Neural cell (in vitro differentiated cells): Measurements from ENCODE around the gene CLEC16A. TPM values are rescaled to one million over a fixed set of nuclear protein-coding genes. Genes with fewer than 3 reads are reported as not detected.

Experiments
- H2AFZ ChIP-seq: fragments of 200-600, 300-800 bp; sonication (generic), shearing (Covaris generic); 2 replicates; pipeline ENCODE4 v1.6.0; 2014; ENCODE audit warnings: low read depth, mild to moderate bottlenecking, antibody characterized with exemption, low read length, moderate library complexity
- H3F3A ChIP-seq: fragments of 200-600 bp; shearing (Covaris generic); 2 replicates; pipeline ENCODE4 v1.6.1; 2016; ENCODE audit warnings: mild to moderate bottlenecking, moderate library complexity, mixed read lengths, antibody characterized with exemption, low read length; ENCODE audit not compliant: insufficient read depth, poor library complexity, severe bottlenecking
- H3K27ac ChIP-seq: fragments of 200-600, 300-800 bp; sonication (generic), shearing (Covaris generic); 2 replicates; pipeline ENCODE4 v1.5.1; 2014; ENCODE audit warnings: mild to moderate bottlenecking, low read length, moderate library complexity
- H3K27me3 ChIP-seq: fragments of 300-800, 200-600 bp; sonication (generic), shearing (Covaris generic); 2 replicates; pipeline ENCODE4 v1.6.0; 2014; ENCODE audit warnings: mild to moderate bottlenecking, low read depth, low read length, moderate library complexity; ENCODE audit not compliant: insufficient read depth
- H3K36me3 ChIP-seq: fragments of 300-800, 200-600 bp; sonication (generic), shearing (Covaris generic); 2 replicates; pipeline ENCODE4 v1.5.1; 2014; ENCODE audit warnings: mild to moderate bottlenecking, antibody characterized with exemption, low read length, moderate library complexity; ENCODE audit not compliant: insufficient read depth
- H3K4me2 ChIP-seq: fragments of 300-800, 200-600 bp; sonication (generic), shearing (Covaris generic); 2 replicates; pipeline ENCODE4 v1.6.0; 2014; ENCODE audit warnings: mild to moderate bottlenecking, low read length
- H3K4me3 ChIP-seq: fragments of 300-800, 200-600 bp; sonication (generic), shearing (Covaris generic); 2 replicates; pipeline ENCODE4 v1.5.1; 2014; ENCODE audit warnings: mild to moderate bottlenecking, low read length, moderate library complexity
- H3K79me2 ChIP-seq: fragments of 200-600 bp; shearing (Covaris generic); replicated peaks from 2 replicates; pipeline ENCODE4 v1.6.0; 2014; ENCODE audit warnings: mild to moderate bottlenecking, low read length, moderate library complexity; ENCODE audit not compliant: insufficient read depth
- H3K9ac ChIP-seq: fragments of 300-800, 200-600 bp; sonication (generic), shearing (Covaris generic); 2 replicates; pipeline ENCODE4 v1.6.1; 2016; ENCODE audit warnings: mild to moderate bottlenecking, low read length, mixed read lengths
- H3K9me2 ChIP-seq: fragments of 200-600 bp; shearing (Covaris generic); 2 replicates; pipeline ENCODE4 v1.6.1; 2016; ENCODE audit warnings: mild to moderate bottlenecking, low read length, mixed read lengths; ENCODE audit not compliant: insufficient read depth
- H3K9me3 ChIP-seq: fragments of 200-600, 300-800 bp; sonication (generic), shearing (Covaris generic); 2 replicates; pipeline ENCODE4 v1.6.1; 2016; ENCODE audit warnings: mild to moderate bottlenecking, mixed run types, low read length, moderate library complexity, mixed read lengths
- H4K20me1 ChIP-seq: fragments of 200-600 bp; shearing (Covaris generic); 2 replicates; pipeline ENCODE4 v1.6.1; 2016; ENCODE audit warnings: mild to moderate bottlenecking, mixed run types; ENCODE audit not compliant: insufficient read depth
- CTCF ChIP-seq: fragments of 450-650 bp; IDR thresholded peaks from 2 replicates; pipeline ENCODE4 v1.5.1; 2014; ENCODE audit warnings: antibody characterized with exemption, mild to moderate bottlenecking, moderate library complexity; ENCODE audit not compliant: poor library complexity, severe bottlenecking
- EP300 ChIP-seq: fragments of 450-650 bp; conservative IDR thresholded peaks from 2 replicates; pipeline ENCODE4 v1.6.1; 2014; ENCODE audit warnings: antibody characterized with exemption, mild to moderate bottlenecking, moderate library complexity; ENCODE audit not compliant: poor library complexity, severe bottlenecking
- EZH2 ChIP-seq: fragments of 200-600, 300-800 bp; shearing (Covaris generic), sonication (generic); IDR thresholded peaks from 2 replicates; pipeline ENCODE4 v1.6.1; 2014; ENCODE audit warnings: antibody characterized with exemption, low read length, borderline replicate concordance, mild to moderate bottlenecking; ENCODE audit not compliant: insufficient read depth, poor library complexity, severe bottlenecking
- MXI1 ChIP-seq: fragments of 450-650 bp; conservative IDR thresholded peaks from 2 replicates; pipeline ENCODE4 v1.6.1; 2014; ENCODE audit warnings: antibody characterized with exemption, mild to moderate bottlenecking; ENCODE audit not compliant: poor library complexity, severe bottlenecking
- POLR2AphosphoS5 ChIP-seq: IDR thresholded peaks from 2 replicates; pipeline ENCODE4 v1.6.1; 2012
- RAD21 ChIP-seq: fragments of 450-650 bp; conservative IDR thresholded peaks from 2 replicates; pipeline ENCODE4 v1.6.1; 2014; ENCODE audit warnings: antibody characterized with exemption, mild to moderate bottlenecking, moderate library complexity
- REST ChIP-seq: IDR thresholded peaks from 2 replicates; pipeline ENCODE4 v1.6.1; 2012; ENCODE audit warnings: borderline replicate concordance
- SMC3 ChIP-seq: fragments of 450-650 bp; conservative IDR thresholded peaks from 2 replicates; pipeline ENCODE4 v1.6.1; 2014; ENCODE audit warnings: antibody characterized with exemption, mild to moderate bottlenecking, moderate library complexity; ENCODE audit not compliant: poor library complexity
- TAF1 ChIP-seq: IDR thresholded peaks from 2 replicates; pipeline ENCODE4 v1.6.1; 2012; ENCODE audit warnings: low read depth
- polyA plus RNA-seq: library from polyadenylated mRNA; depleted of rRNA; stranded (reverse); fragments of >200 nt; gene quantifications from 2 replicates; pipeline ENCODE4 v1.2.3, GENCODE V29; 2014

The CLEC16A gene
- polyA plus RNA-seq, 1 donor from 2014 or later = 11.1 TPM

GRCh38 chr16:11005611-11005975, 61.2 kb downstream of the CLEC16A start:
- H3K9me3 ChIP-seq = no peaks in the 10 kb centered on the region
- no peaks in the 10 kb centered on the region for H3K9me2 ChIP-seq
- H4K20me1 ChIP-seq = no peaks in the 10 kb centered on the region
- no peak for TF ChIP-seq REST
- H3K4me2 ChIP-seq = no peak overlapping the region
- no peak overlapping the region for H3K4me3 ChIP-seq
- H3K9ac ChIP-seq = no peak overlapping the region
- H3K27ac ChIP-seq = no peak overlapping the region
- H3K79me2 ChIP-seq = no peaks in the 10 kb centered on the region
- H2AFZ ChIP-seq = no peak overlapping the region
- H3K27me3 ChIP-seq = no peaks in the 10 kb centered on the region
- H3F3A ChIP-seq = no peaks in the 10 kb centered on the region
- no peaks in the 10 kb centered on the region for H3K36me3 ChIP-seq

- H2AFZ ChIP-seq = no peak overlapping the region
- TF ChIP-seq CTCF (no peak), POLR2AphosphoS5 (no peak)
- H3K9me3 ChIP-seq = no peaks in the 10 kb centered on the region
- H3K4me2 ChIP-seq = no peak overlapping the region
- H3F3A ChIP-seq = no peaks in the 10 kb centered on the region
- H4K20me1 ChIP-seq = no peaks in the 10 kb centered on the region
- no peaks in the 10 kb centered on the region for H3K9me2 ChIP-seq
- no peaks in the 10 kb centered on the region for H3K27me3 ChIP-seq
- no peak overlapping the region for H3K4me3 ChIP-seq
- no peaks in the 10 kb centered on the region for H3K79me2 ChIP-seq
- H3K9ac ChIP-seq = no peak overlapping the region
- H3K27ac ChIP-seq = no peak overlapping the region
- H3K36me3 ChIP-seq = no peaks in the 10 kb centered on the region
Measured at GRCh38 chr16:11006656-11007055, 62.3 kb downstream of the CLEC16A start.

- H3K4me2 ChIP-seq = no peak overlapping the region
- H3K79me2 ChIP-seq = no peaks in the 10 kb centered on the region
- no peak overlapping the region for H3K4me3 ChIP-seq
- H3K9ac ChIP-seq = no peak overlapping the region
- no peaks in the 10 kb centered on the region for H3K9me3 ChIP-seq
- TF ChIP-seq EP300 = no peak
- TF ChIP-seq POLR2AphosphoS5 = no peak
- no peak for TF ChIP-seq SMC3
- no peak for TF ChIP-seq CTCF
- TF ChIP-seq MXI1 = no peak
- no peak for TF ChIP-seq EZH2
- TF ChIP-seq TAF1 = no peak
- no peak for TF ChIP-seq RAD21
- no peak for TF ChIP-seq REST
- no peaks in the 10 kb centered on the region for H3K27me3 ChIP-seq
- no peaks in the 10 kb centered on the region for H4K20me1 ChIP-seq
- H3F3A ChIP-seq = no peaks in the 10 kb centered on the region
- H3K36me3 ChIP-seq = no peaks in the 10 kb centered on the region
- no peak overlapping the region for H3K27ac ChIP-seq
- no peaks in the 10 kb centered on the region for H3K9me2 ChIP-seq
- no peak overlapping the region for H2AFZ ChIP-seq
Measured at GRCh38 chr16:11007714-11008280, 63.4 kb downstream of the CLEC16A start.
